WTC11 (cell line): Measurements from ENCODE around the gene SNRNP70. TPM values are rescaled to one million over a fixed set of nuclear protein-coding genes. Genes with fewer than 3 reads are reported as not detected.

Experiments
- EMX1 ChIP-seq: fragments of 250-450 bp; sonication (Bioruptor Pico); IDR thresholded peaks from 2 replicates; pipeline ENCODE4 v1.8.0; 2021; ENCODE audit warnings: mild to moderate bottlenecking
- IRF2 ChIP-seq: sonication (generic); formaldehyde crosslinking; IDR thresholded peaks from 2 replicates; pipeline ENCODE4 v1.8.0; 2022; ENCODE audit warnings: low read depth, missing genetic modification reagents, borderline replicate concordance
- JAZF1 ChIP-seq: fragments of 250-450 bp; sonication (Bioruptor Pico); IDR thresholded peaks from 2 replicates; pipeline ENCODE4 v1.9.0; 2021; ENCODE audit warnings: moderate library complexity, mild to moderate bottlenecking, inconsistent platforms
- KAT7 ChIP-seq: sonication (generic); formaldehyde crosslinking; IDR thresholded peaks from 2 replicates; pipeline ENCODE4 v1.8.1; 2023; ENCODE audit warnings: missing genetic modification reagents, mild to moderate bottlenecking, borderline replicate concordance
- NR3C1 ChIP-seq: sonication (generic); formaldehyde crosslinking; conservative IDR thresholded peaks from 2 replicates; pipeline ENCODE4 v1.8.1; 2023; ENCODE audit warnings: low read depth, mild to moderate bottlenecking, missing genetic modification reagents
- SMAD3 ChIP-seq: sonication (generic); formaldehyde crosslinking; IDR thresholded peaks from 2 replicates; pipeline ENCODE4 v1.8.0; 2022; ENCODE audit warnings: missing genetic modification reagents, mild to moderate bottlenecking, borderline replicate concordance
- ZBTB21 ChIP-seq: sonication (generic); formaldehyde crosslinking; IDR thresholded peaks from 2 replicates; pipeline ENCODE4 v1.8.1; 2023; ENCODE audit warnings: mild to moderate bottlenecking, missing genetic modification reagents, borderline replicate concordance
- ZNF138 ChIP-seq: sonication (generic); formaldehyde crosslinking; conservative IDR thresholded peaks from 2 replicates; pipeline ENCODE4 v1.8.1; 2022; ENCODE audit warnings: mild to moderate bottlenecking, moderate library complexity, missing genetic modification reagents
- ZNF219 ChIP-seq: sonication (generic); formaldehyde crosslinking; IDR thresholded peaks from 2 replicates; pipeline ENCODE4 v1.8.0; 2023; ENCODE audit warnings: missing genetic modification reagents, mild to moderate bottlenecking, borderline replicate concordance
- ZNF416 ChIP-seq: fragments of 250-450 bp; sonication (Bioruptor Pico); IDR thresholded peaks from 2 replicates; pipeline ENCODE4 v1.9.0; 2021; ENCODE audit warnings: mild to moderate bottlenecking, inconsistent platforms
- total RNA-seq: library from RNA; stranded (reverse); gene quantifications from 3 replicates; pipeline ENCODE4 v1.2.3, GENCODE V29; 2021
- TF ChIP-seq, protein P1 (sequence below): sonication (generic); formaldehyde crosslinking; IDR thresholded peaks from 2 replicates; pipeline ENCODE4 v1.8.0; 2023; ENCODE audit warnings: missing genetic modification reagents, mild to moderate bottlenecking, borderline replicate concordance
- TF ChIP-seq, protein P2 (sequence below): sonication (generic); formaldehyde crosslinking; IDR thresholded peaks from 2 replicates; pipeline ENCODE4 v1.8.0; 2022; ENCODE audit warnings: mild to moderate bottlenecking, missing genetic modification reagents
- TF ChIP-seq, protein P3 (sequence below): fragments of 250-450 bp; sonication (Bioruptor Pico); IDR thresholded peaks from 2 replicates; pipeline ENCODE4 v1.9.0; 2021; ENCODE audit warnings: mild to moderate bottlenecking, borderline replicate concordance
- TF ChIP-seq, protein P4 (sequence below): sonication (generic); formaldehyde crosslinking; IDR thresholded peaks from 2 replicates; pipeline ENCODE4 v1.8.1; 2023; ENCODE audit warnings: mild to moderate bottlenecking, missing genetic modification reagents
- TF ChIP-seq, protein P5 (sequence below): fragments of 200-600 bp; IDR thresholded peaks from 2 replicates; pipeline ENCODE4 v1.8.0; 2022; ENCODE audit warnings: antibody characterized with exemption
- TF ChIP-seq, protein P6 (sequence below): sonication (generic); formaldehyde crosslinking; IDR thresholded peaks from 2 replicates; pipeline ENCODE4 v1.8.1; 2022; ENCODE audit warnings: mild to moderate bottlenecking, missing genetic modification reagents, moderate library complexity, borderline replicate concordance
- TF ChIP-seq, protein P7 (sequence below): sonication (generic); formaldehyde crosslinking; IDR thresholded peaks from 2 replicates; pipeline ENCODE4 v1.8.1; 2023; ENCODE audit warnings: mild to moderate bottlenecking, missing genetic modification reagents
- TF ChIP-seq, protein P8 (sequence below): sonication (generic); formaldehyde crosslinking; IDR thresholded peaks from 2 replicates; pipeline ENCODE4 v1.8.0; 2022; ENCODE audit warnings: mild to moderate bottlenecking, missing genetic modification reagents
- TF ChIP-seq, protein P9 (sequence below): sonication (generic); formaldehyde crosslinking; IDR thresholded peaks from 2 replicates; pipeline ENCODE4 v1.8.1; 2022; ENCODE audit warnings: mild to moderate bottlenecking, moderate library complexity, missing genetic modification reagents

Gene SNRNP70
- total RNA-seq, 1 experiment from 2014 or later, result 266 TPM

DNA sequence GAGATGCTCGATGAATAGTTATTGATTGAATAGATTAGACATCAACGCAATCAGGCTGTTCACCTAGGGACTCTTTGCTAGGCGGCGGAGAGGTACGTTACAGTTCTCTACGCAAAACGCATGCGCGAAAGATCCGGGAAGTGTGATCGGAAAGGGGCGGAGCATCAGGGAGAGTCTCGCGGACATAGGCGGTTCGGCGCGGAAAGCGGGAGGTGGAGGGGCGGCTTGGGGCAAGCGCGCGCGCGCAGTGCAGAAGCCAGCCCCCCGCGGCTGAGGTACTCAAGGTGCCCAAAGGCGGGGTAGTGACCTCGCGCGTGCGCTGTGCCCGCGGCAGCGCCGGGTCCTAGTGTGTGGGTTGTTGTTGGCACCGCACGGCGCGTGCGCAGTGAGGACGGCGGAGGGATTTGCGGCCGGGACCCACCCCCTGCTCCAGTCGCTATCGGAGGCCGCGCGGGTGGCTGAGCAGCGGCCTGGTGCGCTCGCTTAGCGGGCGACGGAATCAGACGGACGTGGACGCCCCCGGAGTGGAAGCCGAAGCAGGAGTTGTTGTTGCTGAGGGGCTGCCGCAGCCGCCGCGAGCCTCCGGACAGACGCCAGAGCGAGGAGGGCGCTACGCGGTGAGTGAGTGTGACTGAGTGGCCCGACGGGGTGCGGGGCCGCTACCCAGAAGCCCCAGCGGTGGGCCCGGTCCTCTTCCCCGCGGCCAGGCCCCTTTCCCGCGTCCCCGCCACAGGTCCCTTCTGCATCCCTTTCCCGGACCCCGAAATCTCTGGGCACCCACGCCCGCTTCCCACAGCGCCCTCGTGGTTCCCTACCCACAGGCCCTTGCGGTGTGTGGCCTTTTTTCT, at the start of gene SNRNP70 (continued):
- TF ChIP-seq, protein P1, sequence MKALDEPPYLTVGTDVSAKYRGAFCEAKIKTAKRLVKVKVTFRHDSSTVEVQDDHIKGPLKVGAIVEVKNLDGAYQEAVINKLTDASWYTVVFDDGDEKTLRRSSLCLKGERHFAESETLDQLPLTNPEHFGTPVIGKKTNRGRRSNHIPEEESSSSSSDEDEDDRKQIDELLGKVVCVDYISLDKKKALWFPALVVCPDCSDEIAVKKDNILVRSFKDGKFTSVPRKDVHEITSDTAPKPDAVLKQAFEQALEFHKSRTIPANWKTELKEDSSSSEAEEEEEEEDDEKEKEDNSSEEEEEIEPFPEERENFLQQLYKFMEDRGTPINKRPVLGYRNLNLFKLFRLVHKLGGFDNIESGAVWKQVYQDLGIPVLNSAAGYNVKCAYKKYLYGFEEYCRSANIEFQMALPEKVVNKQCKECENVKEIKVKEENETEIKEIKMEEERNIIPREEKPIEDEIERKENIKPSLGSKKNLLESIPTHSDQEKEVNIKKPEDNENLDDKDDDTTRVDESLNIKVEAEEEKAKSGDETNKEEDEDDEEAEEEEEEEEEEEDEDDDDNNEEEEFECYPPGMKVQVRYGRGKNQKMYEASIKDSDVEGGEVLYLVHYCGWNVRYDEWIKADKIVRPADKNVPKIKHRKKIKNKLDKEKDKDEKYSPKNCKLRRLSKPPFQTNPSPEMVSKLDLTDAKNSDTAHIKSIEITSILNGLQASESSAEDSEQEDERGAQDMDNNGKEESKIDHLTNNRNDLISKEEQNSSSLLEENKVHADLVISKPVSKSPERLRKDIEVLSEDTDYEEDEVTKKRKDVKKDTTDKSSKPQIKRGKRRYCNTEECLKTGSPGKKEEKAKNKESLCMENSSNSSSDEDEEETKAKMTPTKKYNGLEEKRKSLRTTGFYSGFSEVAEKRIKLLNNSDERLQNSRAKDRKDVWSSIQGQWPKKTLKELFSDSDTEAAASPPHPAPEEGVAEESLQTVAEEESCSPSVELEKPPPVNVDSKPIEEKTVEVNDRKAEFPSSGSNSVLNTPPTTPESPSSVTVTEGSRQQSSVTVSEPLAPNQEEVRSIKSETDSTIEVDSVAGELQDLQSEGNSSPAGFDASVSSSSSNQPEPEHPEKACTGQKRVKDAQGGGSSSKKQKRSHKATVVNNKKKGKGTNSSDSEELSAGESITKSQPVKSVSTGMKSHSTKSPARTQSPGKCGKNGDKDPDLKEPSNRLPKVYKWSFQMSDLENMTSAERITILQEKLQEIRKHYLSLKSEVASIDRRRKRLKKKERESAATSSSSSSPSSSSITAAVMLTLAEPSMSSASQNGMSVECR (CRISPR knock-in tag), result peak; percentile 88; the same call in 1 of the 2 replicates
- no peak for TF ChIP-seq ZNF138 (CRISPR knock-in tag)
- no peak for TF ChIP-seq NR3C1 (CRISPR knock-in tag)
- TF ChIP-seq, protein P2, sequence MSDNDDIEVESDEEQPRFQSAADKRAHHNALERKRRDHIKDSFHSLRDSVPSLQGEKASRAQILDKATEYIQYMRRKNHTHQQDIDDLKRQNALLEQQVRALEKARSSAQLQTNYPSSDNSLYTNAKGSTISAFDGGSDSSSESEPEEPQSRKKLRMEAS, result peak; percentile 85
- TF ChIP-seq, protein P3, sequence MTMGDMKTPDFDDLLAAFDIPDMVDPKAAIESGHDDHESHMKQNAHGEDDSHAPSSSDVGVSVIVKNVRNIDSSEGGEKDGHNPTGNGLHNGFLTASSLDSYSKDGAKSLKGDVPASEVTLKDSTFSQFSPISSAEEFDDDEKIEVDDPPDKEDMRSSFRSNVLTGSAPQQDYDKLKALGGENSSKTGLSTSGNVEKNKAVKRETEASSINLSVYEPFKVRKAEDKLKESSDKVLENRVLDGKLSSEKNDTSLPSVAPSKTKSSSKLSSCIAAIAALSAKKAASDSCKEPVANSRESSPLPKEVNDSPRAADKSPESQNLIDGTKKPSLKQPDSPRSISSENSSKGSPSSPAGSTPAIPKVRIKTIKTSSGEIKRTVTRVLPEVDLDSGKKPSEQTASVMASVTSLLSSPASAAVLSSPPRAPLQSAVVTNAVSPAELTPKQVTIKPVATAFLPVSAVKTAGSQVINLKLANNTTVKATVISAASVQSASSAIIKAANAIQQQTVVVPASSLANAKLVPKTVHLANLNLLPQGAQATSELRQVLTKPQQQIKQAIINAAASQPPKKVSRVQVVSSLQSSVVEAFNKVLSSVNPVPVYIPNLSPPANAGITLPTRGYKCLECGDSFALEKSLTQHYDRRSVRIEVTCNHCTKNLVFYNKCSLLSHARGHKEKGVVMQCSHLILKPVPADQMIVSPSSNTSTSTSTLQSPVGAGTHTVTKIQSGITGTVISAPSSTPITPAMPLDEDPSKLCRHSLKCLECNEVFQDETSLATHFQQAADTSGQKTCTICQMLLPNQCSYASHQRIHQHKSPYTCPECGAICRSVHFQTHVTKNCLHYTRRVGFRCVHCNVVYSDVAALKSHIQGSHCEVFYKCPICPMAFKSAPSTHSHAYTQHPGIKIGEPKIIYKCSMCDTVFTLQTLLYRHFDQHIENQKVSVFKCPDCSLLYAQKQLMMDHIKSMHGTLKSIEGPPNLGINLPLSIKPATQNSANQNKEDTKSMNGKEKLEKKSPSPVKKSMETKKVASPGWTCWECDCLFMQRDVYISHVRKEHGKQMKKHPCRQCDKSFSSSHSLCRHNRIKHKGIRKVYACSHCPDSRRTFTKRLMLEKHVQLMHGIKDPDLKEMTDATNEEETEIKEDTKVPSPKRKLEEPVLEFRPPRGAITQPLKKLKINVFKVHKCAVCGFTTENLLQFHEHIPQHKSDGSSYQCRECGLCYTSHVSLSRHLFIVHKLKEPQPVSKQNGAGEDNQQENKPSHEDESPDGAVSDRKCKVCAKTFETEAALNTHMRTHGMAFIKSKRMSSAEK (CRISPR knock-in tag), result no peak
- TF ChIP-seq IRF2 (CRISPR knock-in tag), result no peak
- no peak for TF ChIP-seq ZNF219
- TF ChIP-seq, protein P4, sequence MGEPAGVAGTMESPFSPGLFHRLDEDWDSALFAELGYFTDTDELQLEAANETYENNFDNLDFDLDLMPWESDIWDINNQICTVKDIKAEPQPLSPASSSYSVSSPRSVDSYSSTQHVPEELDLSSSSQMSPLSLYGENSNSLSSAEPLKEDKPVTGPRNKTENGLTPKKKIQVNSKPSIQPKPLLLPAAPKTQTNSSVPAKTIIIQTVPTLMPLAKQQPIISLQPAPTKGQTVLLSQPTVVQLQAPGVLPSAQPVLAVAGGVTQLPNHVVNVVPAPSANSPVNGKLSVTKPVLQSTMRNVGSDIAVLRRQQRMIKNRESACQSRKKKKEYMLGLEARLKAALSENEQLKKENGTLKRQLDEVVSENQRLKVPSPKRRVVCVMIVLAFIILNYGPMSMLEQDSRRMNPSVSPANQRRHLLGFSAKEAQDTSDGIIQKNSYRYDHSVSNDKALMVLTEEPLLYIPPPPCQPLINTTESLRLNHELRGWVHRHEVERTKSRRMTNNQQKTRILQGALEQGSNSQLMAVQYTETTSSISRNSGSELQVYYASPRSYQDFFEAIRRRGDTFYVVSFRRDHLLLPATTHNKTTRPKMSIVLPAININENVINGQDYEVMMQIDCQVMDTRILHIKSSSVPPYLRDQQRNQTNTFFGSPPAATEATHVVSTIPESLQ (CRISPR knock-in tag), result no peak
- TF ChIP-seq, protein P5, sequence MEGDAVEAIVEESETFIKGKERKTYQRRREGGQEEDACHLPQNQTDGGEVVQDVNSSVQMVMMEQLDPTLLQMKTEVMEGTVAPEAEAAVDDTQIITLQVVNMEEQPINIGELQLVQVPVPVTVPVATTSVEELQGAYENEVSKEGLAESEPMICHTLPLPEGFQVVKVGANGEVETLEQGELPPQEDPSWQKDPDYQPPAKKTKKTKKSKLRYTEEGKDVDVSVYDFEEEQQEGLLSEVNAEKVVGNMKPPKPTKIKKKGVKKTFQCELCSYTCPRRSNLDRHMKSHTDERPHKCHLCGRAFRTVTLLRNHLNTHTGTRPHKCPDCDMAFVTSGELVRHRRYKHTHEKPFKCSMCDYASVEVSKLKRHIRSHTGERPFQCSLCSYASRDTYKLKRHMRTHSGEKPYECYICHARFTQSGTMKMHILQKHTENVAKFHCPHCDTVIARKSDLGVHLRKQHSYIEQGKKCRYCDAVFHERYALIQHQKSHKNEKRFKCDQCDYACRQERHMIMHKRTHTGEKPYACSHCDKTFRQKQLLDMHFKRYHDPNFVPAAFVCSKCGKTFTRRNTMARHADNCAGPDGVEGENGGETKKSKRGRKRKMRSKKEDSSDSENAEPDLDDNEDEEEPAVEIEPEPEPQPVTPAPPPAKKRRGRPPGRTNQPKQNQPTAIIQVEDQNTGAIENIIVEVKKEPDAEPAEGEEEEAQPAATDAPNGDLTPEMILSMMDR, result no peak
- TF ChIP-seq, protein P6, sequence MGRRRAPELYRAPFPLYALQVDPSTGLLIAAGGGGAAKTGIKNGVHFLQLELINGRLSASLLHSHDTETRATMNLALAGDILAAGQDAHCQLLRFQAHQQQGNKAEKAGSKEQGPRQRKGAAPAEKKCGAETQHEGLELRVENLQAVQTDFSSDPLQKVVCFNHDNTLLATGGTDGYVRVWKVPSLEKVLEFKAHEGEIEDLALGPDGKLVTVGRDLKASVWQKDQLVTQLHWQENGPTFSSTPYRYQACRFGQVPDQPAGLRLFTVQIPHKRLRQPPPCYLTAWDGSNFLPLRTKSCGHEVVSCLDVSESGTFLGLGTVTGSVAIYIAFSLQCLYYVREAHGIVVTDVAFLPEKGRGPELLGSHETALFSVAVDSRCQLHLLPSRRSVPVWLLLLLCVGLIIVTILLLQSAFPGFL (CRISPR knock-in tag), result no peak
- no peak for TF ChIP-seq JAZF1 (CRISPR knock-in tag)
- TF ChIP-seq, protein P7, sequence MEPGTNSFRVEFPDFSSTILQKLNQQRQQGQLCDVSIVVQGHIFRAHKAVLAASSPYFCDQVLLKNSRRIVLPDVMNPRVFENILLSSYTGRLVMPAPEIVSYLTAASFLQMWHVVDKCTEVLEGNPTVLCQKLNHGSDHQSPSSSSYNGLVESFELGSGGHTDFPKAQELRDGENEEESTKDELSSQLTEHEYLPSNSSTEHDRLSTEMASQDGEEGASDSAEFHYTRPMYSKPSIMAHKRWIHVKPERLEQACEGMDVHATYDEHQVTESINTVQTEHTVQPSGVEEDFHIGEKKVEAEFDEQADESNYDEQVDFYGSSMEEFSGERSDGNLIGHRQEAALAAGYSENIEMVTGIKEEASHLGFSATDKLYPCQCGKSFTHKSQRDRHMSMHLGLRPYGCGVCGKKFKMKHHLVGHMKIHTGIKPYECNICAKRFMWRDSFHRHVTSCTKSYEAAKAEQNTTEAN (CRISPR knock-in tag), result peak; percentile 95
- 0 out of 2 replicates have a peak, but pooled peaks have one; percentile 64 for TF ChIP-seq KAT7 (CRISPR knock-in tag)
- no peak for TF ChIP-seq EMX1 (CRISPR knock-in tag)
- TF ChIP-seq, protein P8, sequence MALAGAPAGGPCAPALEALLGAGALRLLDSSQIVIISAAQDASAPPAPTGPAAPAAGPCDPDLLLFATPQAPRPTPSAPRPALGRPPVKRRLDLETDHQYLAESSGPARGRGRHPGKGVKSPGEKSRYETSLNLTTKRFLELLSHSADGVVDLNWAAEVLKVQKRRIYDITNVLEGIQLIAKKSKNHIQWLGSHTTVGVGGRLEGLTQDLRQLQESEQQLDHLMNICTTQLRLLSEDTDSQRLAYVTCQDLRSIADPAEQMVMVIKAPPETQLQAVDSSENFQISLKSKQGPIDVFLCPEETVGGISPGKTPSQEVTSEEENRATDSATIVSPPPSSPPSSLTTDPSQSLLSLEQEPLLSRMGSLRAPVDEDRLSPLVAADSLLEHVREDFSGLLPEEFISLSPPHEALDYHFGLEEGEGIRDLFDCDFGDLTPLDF, result no peak
- TF ChIP-seq, protein P9, sequence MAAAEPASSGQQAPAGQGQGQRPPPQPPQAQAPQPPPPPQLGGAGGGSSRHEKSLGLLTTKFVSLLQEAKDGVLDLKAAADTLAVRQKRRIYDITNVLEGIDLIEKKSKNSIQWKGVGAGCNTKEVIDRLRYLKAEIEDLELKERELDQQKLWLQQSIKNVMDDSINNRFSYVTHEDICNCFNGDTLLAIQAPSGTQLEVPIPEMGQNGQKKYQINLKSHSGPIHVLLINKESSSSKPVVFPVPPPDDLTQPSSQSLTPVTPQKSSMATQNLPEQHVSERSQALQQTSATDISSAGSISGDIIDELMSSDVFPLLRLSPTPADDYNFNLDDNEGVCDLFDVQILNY (CRISPR knock-in tag), result peak; percentile 82
- TF ChIP-seq ZBTB21 (CRISPR knock-in tag), result no peak
- no peak for TF ChIP-seq ZNF416 (CRISPR knock-in tag)
- 0 out of 2 replicates have a peak, but pooled peaks have one; percentile 26 for TF ChIP-seq SMAD3
